Amniotic stem cell (primary cell): ENCODE data around the gene CDC42EP2.
A peak's percentile ranks its signal among the peaks of the same experiment; 100 is the strongest.
"Not testable (repeated sequence)": the region's sequence is repeated elsewhere in the genome, so short reads cannot be mapped to it uniquely, and the experiment has no call there.

Experiments
- DNase-seq: peaks from one replicate; lab custom pipeline; 2025; lab: John Stamatoyannopoulos, UW

CDC42EP2 gene

DNA sequence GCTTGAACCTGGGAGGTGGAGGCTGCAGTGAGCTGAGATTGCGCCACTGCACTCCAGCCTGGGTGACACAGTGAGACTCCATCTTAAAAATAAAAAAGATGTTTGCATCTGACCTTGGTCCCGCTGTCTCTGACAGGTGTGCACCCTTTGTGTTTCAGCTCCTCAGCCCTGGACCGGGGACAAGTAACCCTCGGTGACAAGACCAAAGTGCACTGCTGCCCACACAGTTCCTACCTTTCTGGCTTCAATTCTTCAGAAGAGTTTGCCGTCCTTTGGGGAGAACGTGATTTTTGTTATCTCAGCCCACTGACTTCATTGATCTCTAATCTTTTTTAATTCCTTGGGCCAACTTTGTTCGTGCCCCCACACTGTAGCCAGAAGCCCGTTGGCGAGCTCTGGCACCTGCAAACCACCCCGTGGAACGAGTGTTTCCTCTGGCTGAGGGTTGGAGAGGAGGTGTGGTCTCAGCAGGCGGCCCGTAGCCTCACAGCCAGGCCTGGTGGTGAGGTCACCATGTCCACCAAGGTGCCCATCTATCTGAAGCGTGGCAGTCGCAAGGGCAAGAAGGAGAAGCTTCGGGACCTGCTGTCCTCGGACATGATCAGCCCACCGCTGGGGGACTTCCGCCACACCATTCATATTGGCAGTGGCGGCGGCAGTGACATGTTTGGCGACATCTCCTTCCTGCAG is 5.9 kb downstream of the CDC42EP2 start:
- no peak for DNase-seq

DNA sequence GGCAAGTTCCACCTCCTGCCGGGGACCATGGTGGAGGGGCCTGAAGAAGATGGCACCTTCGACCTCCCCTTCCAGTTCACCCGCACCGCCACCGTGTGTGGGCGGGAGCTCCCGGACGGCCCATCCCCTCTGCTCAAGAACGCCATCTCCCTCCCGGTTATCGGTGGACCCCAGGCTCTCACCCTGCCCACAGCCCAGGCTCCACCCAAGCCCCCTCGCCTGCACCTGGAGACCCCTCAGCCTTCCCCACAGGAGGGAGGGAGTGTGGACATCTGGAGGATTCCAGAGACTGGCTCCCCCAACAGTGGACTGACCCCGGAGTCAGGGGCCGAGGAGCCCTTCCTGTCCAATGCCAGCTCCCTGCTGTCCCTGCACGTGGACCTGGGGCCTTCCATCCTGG is 6.4 kb downstream of the CDC42EP2 start:
- DNase-seq = no peak

- DNase-seq = no peak
Measured at GRCh38 chr11:65321828-65322485, 7.3 kb downstream of the CDC42EP2 start.

GRCh38 chr11:65323813-65324212 is 9.1 kb downstream of the CDC42EP2 start:
- DNase-seq = no peak

GRCh38 chr11:65325435-65325834 is 10.8 kb downstream of the CDC42EP2 start:
- DNase-seq = no peak

DNA sequence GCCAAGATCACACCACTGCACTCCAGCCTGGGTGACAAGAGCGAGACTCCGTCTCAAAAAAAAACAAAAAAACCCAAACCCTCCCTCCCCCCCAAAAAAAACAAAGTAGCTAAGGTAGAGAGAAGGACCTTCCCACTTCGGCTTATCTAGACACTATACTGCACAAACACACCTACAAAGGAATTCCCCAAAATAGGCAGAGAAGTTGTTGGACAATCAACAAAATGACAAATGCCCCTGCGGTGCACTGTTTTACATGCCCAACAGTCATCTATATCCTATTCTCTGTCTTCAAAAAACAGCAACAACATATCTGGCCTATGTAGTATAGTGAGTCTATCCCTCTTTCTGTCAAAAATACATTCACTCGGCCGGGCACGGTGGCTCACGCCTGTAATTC is 12.4 kb downstream of the CDC42EP2 start:
- DNase-seq = no peak

DNA sequence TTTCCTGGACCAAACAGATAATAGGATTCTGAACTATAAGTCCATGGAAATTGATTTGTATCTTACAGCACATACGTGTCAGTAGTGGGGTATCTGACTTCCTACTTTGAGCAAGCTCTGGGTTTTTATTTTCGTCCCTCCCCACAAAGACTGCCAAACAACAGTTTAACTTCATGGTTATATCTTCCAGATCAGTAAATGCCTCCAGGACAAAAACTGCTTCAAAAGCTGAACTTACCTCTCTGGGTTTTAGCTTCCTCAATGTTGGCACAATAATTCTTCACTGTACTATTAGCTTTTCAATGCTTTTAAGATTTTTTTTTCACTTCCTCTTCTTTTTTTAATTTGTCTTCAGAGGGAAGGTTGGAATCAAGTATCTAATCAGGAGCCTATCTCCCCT is 14.8 kb downstream of the CDC42EP2 start:
- DNase-seq = no peak

DNA sequence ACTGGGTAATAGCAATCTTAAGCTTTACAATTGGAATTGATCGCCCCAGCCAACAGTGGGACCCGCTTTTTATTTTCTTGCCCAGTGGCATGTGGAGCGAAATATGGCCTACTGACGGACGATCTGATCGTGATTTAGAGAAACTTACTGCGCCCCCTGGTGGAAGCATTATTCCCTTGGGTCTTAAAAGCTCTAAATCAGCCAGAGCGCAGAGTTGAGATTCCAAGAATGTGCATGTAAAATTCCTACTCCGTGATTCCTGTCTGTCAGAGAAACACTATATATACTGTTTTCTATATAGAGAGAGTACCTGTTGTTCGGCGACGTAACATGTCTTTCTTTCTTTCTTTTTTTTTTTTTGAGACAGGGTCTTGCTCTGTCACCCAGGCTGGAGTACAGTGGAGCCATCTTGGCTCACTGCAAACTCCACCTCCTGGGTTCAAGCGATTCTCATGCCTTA is 15.3 kb downstream of the CDC42EP2 start:
- DNase-seq = peak; percentile 96

- DNase-seq = no peak
Measured at GRCh38 chr11:65330544-65330943, 15.9 kb downstream of the CDC42EP2 start.

- not testable (repeated sequence) for DNase-seq
Measured at GRCh38 chr11:65332591-65332990, 17.9 kb downstream of the CDC42EP2 start.

GRCh38 chr11:65334696-65335295 is 20.1 kb downstream of the CDC42EP2 start:
- DNase-seq = no peak

- DNase-seq = no peak
Measured at GRCh38 chr11:65338676-65339075, 24.0 kb downstream of the CDC42EP2 start.

GRCh38 chr11:65340226-65340625 is 25.6 kb downstream of the CDC42EP2 start:
- DNase-seq = no peak

- DNase-seq = no peak
Measured at GRCh38 chr11:65341856-65342255, 27.2 kb downstream of the CDC42EP2 start.

DNA sequence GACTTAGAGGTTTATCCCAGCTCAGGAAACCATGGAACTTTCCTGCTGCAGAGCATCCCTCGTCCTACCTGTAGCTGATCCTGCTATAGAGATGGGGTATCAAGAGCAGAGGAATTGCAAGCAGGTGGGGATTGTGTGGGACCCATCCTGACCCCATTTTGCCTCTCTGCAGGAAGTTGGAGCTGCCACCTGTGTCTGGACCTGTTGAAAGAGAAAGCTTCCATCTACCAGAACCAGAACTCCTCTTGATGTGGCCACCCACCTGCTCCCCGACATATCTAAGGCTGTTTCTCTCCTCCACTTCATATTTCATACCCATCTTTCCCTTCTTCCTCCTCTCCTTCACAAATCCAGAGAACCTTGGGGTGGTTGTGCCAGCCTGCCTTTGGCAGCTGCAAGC is 36.8 kb downstream of the CDC42EP2 start:
- no peak for DNase-seq

DNA sequence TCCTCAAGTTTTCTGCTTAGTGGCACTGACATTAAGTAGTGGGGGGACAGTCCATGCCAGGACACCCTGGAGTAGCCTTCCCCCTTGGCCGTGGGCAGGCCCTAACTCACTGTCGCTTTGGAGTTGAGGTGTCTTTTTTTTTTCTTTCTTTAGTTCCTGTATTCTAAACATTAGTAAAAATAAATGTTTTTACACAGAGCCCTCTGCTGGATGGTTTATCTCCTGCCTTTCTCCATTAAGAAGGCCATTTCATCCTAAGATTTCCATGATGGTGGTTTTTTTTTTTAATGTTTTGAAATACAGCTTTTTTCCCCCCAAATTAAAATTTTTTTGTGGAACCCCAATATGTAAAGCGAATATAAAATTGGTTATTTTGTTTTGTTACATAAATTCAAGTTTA is 38.1 kb downstream of the CDC42EP2 start:
- DNase-seq = no peak

GRCh38 chr11:65353376-65353775 is 38.7 kb downstream of the CDC42EP2 start:
- DNase-seq = no peak

GRCh38 chr11:65353900-65354264 is 39.2 kb downstream of the CDC42EP2 start:
- no peak for DNase-seq

DNA sequence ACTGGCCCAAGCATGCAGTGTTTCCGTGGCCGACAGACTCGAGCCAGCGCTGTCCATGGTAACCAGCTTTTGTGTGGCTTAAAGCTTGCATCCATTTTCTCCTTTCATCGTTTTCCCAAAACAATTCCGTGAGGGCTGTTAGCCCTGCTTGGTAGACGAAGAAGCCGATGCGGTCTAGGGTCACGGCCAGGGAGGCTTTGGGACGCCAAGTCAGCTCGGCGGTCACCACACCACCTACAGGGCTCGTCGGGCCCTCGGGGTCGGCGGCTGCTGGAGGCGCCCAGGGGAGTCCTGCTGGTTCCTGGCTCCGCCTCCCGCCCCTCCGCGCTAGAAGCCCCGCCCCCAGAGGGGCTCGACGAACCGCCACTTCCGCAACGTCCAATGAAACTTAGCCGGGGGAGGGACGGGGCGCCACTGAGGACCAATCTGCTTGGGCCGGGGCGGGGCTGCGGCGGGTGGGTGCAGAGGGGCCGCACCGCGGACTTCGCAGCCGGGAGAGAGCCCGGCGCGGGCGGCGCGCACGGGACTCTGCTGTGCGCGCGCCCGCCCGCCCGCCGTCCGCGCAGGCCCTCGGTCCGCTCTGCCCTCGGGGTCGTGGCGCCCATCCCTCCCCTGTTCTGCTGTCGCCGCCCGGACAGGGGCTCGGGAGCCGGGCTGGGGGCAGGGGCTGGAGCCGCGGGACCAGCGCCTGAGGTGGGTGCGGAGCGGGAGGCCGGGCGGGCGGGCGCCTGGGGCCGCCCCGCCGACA is 39.8 kb downstream of the CDC42EP2 start, which contains the start of gene TIGD3:
TIGD3 (plus strand) TSS at position 487 of the 748 bp plus-strand sequence. CDS start 1,058 bp downstream, outside the sequence.
- DNase-seq = peak; percentile 92

GRCh38 chr11:65355013-65355775 is 40.5 kb downstream of the CDC42EP2 start:
- DNase-seq = no peak

DNA sequence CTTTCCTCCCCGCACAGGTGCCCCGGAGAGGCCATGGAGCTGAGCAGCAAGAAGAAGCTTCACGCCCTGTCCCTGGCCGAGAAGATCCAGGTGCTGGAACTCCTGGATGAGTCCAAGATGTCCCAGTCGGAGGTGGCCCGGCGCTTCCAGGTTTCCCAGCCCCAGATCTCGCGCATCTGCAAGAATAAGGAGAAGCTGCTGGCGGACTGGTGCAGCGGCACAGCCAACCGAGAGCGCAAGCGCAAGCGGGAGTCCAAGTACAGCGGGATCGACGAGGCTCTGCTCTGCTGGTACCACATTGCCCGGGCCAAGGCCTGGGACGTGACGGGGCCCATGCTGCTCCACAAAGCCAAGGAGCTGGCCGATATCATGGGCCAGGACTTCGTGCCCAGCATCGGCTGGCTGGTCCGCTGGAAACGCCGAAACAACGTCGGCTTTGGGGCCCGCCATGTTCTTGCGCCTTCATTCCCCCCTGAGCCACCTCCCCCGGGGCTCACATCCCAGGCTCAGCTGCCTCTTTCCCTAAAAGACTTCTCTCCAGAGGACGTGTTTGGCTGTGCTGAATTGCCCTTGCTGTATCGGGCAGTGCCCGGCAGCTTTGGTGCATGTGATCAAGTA is 41.2 kb downstream of the CDC42EP2 start:
- DNase-seq = no peak
